Stimulated activated CD4-positive, alpha-beta T cell treated with anti-CD3 and anti-CD28 coated beads, Interleukin-2, amount 100 ng/mL, for 48 hours (primary cell): ENCODE measurements around the gene TMEM52.
"Not testable (repeated sequence)": the region's sequence is repeated elsewhere in the genome, so short reads cannot be mapped to it uniquely, and the experiment has no call there.

Experiments
- DNase-seq, 2 donors: peaks; one replicate each; pipeline ENCODE4 v3.0.0-alpha.2; 2020

TMEM52 gene

DNA sequence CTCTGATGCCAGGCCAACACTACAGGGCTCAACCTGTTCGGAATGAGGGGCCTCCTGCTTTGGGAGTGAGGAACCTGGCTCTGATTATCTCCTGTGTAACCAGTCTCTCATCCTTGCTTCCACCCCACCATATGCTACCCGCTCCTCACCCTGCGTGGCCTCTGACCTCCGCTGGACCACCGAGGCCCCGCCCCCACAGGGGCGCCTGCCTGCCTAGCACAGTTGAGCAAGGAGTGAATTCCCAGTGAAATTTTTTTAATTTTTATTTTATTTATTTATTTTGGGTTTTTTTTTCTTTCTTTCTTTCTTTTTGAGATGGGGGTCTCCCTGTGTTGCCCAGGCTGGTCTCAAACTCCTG is 26.3 kb downstream of the TMEM52 start:
- DNase-seq, result no peak

DNA sequence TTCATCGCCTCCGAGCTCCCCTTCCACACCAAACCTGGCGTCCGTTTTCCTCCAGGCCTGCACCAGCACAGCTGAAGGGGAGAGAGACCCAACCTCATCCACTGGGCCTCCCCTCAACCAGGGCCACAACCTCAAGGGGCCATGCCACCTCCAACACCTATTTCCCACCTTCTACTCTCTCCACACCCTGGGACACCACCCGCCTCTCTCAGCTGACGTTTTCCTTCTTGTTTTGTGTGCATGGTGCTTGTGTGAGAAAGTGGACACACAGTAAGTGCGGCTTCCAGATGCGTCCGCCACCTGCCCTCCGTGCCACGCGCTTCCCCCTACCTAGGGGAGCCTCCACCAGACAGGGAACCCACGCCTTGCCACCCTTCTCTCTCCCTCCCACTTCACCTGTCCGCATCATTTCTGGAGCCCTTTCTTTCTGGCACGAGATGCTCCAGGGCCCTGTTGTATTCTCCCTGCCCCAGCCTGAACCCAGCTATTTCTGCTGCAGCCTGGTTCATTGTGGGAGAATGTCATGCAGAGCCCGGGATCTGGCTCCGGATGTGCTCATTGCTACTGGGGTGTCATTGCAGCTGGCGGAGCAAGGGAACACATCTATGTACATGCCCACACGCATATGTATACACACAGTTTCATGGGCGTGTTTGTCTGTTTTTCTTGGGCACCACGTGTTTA is 26.9 kb downstream of the TMEM52 start:
- DNase-seq, result no peak

DNA sequence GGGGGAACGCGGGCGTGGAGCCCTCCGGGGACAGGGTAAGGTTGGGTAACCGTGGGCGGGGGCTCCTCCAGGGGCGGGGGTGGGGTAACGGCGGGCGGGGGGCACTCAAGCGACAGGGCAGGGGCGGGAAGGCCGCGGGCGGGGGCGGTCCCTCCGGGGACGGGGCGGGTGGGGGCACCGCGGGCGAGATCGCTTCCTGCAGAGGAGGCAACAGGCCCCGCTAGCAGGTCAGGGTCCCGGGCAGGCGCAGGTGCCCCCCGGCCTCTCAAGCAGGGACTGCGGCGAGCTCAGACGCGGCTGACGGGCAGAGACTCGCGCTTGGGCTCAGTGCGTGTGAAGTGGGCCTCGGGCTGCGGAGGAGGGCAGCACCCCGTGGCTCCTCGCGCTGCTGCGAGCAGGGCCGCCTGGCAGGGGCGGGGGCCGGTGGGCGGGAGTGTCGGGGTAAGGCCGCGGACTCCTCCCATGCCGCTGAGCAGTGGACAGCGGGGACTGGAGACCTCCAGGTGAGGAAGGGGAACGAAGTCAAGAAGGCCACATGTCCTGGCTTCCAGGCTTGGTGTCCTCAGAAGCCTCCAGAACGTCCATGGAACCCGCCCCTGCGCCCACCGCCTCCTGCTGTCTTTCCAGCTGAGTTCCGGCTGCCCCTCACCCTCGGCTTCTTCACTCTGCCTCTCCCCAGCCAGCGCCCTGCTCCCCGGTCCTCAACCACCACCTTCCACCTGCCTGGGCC is 27.6 kb downstream of the TMEM52 start:
- peak; percentile 57 to 62 for DNase-seq

DNA sequence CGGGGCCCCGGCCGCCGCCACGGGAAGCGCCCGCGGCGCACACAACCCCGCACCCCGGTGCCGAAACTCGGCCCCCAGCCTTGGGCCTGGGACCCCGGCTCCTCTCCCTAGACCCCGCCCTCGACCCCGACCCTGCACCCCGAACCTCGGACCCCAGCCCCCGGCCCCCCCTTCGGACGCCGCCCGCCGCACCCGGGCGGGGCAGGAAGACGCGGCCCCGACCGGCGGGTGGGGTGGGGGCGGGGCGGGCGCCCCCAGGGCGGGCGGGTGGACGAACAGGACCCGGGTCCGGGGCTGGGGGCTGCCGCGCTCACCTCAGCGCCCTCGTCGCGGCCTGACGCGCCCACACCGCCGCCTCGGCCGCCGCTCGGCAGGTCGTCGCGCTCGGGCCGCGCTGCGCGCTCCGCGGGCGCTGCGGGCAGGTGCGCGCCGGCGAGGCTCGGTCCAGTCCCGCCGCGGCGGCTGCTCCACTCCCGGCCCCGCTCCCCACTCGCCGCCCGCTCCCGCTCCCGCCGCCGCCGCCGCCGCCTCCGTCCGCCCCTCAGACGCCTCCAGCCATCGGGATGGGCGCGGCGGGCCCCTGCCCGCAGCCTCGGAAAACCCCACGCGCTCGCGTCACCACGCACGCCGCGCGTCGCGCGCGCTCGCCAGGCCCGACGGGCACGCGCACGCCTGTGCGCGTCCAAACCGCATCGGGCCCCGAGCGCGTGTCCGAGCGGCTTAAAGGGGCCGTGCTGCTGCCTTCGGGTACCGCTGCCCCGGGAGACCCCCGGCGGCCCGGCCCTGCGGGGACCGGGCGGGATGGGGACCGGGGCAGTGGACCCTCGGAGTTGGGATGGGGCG is 28.4 kb downstream of the TMEM52 start, which contains the start of gene GNB1:
Gene GNB1, minus strand, starts transcription at position 582 of the 843 bp plus-strand sequence. CDS start 65,634 bp downstream, outside the sequence.
- DNase-seq, result peak; percentile 83 to 89

DNA sequence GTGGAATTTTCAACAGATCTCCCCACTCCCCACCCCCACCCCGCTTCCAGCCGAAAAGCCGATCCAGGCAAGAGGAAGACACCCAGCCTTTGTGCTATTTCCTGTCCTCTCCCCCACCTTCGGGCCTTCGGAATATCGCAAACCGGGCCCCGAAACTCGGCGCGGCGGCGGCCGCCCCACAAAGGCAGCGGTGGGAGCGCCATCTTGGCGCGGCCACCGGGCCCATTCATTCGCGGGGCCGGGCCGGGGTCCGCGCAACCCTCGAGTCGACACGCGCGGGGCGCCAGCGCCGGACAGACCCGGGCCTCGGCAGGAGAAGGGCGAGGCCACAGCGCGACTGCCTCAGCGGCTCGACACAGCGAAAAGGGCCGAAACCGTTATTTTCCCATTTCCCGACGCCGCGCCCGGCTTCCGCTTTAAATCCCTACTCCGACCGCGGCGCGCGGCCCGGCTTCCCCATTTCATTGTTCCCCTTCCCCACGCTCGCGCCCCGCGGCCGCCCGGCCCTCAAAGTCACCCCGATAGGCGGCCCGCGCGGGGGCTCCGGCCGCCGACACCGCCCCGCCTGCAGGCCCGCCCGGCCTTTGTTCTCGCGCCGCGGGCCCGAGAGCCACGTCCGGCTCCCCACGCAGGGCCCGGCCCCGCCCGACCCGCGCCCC is 29.1 kb downstream of the TMEM52 start:
- peak; percentile 21 to 38 for DNase-seq

DNA sequence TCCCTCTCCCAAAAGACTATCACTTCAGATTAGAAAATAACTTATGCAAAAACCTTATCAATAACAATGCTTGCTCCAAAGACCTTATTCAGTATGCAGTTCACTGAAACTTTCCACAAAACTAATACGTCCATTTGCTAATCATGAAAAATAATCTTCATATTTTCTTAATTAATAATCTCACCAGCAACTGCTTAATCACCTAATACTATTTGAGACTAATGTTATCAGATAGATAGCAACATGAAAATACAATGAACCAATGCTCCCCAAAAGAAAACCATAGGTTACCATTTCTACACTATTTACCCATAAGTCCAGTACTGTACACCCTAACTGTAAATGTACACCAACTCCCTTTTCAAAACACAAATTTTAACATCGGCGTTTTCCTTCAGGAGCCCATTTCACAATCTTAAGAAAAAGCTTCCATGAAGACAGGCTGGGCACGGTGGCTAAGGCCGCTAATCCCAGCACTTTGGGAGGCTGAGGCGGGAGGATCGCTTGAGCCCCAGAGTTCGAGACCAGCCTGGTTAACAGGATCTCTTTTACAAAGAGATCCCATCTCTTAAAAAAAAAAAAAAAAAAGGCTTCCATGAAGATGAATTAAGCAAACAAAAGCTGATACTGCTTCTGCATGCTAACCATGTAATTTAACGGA is 29.9 kb downstream of the TMEM52 start:
- no peak for DNase-seq

DNA sequence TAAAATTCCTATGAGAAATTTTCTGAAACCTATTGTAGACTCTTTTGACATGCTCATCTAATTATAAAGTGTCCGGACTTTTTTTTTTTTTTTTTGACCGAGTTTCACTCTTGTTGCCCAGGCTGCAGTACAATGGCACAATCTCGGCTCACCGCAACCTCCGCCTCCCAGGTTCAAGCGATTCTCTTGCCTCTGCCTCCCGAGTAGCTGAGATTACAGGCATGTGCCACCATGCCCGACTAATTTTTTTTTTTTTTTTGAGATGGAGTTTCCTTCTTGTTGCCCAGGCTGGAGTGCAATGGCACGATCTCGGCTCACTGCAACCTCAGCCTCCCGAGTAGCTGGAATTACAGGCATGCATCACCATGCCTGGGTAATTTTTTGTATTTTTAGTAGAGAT is 35.2 kb downstream of the TMEM52 start:
- not testable (repeated sequence) for DNase-seq

DNA sequence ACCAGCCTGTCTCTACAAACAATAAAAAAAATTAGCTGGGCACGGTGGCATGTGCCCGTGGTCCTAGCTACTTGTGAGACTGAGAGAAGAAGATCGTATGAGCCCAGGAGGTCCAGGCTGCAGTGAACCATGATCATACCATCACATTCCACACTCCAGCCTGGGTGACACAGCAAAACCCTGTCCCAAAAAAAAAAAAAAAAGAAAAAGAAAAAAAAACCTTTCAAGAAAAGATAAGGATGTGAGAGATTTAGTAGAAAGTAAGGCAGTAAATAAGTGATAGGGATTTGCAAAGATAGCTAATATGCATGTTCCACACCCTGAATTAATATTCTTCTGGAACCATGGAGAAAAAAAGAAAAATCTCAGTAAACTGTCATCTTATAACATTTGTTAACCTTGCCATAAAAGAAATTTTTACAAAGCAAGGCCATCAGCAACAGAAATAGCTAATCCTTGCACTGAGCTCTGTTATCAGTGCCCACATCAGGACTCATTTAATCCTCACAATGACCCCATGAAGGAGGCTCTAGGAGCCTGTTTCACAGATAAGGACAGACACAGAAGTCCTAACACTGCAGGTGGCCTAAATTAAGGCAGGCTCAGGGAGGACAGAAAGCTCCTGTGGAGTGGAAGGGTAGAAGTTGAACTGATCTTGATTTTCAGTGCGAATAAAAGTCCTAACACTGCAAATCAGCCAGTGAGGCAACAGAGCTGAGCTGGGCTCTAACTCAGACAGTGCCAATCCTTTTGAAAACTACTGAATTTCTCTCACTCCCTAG is 35.8 kb downstream of the TMEM52 start:
- DNase-seq, result no peak

DNA sequence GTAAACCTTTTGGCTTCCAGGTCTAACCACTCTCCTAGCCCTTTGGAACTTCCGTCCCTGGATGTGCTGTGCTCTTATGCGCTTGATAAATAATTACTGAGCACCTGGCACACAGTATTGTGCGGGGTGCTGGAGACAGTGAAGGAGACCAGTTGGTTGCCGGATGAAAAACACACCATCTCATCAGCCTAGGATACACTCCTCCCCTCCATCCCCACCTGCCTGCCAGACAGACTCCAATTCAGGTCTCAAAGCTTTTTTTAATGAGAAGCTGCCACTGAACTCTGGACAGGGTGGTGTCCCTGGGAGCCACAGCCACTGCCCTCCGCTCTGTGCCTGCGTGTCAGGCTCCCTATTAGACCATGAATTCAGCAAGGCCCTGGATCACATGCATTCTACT is 37.4 kb downstream of the TMEM52 start:
- no peak for DNase-seq

DNA sequence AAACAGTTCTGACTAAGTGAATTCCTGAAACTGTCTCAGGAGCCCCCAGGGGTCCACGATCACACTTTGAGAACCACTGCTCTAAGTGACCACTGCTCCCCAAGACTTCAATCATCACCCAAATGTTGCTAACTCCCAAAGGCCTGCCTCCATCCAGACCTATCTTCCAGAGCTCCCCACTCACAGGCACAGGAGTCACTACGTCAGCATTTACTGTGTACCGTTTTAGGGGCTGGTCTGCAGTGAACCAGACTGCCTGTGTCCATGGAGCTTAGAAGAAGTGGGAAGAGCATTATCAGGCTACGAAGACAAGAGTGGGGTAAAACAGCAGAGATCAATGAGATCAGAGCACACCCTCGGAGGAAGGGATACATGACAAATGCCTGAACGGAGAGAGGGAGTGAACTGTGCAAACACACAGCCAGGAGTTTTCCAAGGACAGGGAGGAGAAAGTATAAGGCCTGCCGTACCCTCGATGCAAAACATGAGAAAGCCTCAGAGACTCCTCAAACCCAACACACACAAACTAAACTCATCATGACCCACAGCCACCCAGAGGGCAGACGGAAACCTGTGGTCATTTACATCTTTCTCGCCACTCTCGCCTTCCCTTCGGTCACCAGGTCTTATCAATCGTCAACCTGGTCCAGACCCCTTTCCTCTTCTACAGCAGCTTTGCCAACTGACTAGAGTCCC is 38.3 kb downstream of the TMEM52 start:
- no peak for DNase-seq

DNA sequence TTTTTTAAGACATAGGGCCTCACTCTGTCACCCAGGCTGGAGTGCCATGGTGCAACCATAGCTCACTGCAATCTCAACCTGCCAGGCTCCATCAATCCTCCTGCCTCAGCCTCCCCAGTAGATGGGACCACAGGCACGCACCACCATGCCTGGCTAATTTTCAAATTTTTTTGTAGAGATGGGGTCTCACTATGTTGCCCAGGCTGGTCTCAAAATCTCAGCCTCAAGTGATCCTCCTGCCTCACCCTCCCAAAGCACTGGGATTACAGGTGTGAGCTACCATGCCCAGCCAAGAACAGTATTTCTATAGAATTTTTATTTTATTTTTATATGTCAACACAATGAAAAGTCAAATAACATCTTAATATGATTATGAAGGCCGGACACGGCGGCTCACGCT is 39.1 kb downstream of the TMEM52 start:
- no peak for DNase-seq

DNA sequence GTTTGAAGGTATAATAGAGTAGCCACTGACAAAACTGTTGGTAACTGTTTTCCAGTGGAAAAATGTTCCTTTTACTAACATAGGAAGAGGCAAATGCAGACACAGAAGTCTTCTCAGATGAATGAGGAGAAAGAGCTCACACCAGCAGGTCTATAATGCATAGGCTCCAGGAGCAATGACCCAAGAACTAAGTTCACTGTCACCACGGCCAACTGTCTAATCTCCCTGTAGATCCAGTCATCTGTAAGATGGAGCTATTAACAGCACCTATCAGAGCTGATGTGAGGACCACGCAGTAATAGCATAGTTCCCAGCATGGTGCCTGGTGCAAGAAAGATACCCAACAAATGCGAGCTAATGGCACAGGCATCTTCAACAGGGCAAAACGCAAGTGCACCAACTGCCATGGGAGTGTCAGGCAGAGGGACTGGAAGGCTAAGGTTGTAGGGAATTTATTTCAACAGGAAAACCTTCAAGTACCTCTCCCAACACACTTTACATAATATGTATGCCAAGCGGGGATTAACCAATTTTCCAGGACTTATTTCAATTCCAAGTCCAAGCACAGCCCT is 41.1 kb downstream of the TMEM52 start:
- no peak for DNase-seq

DNA sequence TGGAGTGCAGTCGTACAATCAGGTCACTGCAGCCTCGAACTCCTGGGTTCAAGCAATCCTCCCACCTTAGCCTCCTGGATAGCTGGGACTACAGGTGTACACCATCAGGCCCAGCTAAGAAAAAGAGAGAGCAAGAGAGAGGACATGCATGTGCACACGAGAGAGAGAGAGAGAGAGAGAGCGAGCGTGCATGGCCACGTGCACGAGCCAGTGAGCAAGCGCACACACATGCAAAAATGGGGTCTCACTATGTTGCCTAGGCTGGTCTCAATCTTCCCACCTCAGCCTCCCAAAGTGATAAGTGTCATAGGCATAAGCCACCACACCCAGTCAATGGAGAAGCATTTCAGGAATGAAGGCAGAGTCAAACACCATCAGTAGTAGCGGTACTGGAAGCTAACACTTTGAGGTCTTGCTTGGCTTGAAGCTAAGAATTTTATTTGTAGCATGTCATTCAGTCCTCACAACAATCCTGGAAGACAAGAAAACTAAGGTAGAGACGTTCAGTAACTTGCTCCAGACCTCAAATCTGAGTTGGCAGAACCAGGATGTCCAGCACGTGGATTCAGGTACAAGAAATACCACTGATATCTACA is 42.6 kb downstream of the TMEM52 start:
- no peak for DNase-seq

DNA sequence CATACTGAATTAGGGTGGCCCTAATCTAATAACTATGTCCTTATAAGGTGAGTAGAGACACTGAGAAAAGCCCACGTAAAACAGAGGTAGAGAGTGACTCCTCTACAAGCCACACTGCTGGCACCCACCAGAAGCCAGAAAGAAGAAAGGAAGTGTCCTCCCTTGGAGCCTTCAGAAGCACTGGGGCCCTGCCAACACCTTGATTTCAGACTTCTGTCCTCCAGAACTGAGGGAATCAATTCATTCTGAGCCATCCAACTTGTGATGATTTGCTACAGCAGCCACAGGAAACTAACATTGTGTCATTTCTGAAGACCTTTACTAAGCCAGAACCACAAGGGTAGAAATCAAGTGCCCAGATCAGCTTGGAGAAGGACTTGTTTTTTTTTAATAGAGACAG is 43.1 kb downstream of the TMEM52 start:
- DNase-seq, result peak in 1 of 2 donors; percentile 26

DNA sequence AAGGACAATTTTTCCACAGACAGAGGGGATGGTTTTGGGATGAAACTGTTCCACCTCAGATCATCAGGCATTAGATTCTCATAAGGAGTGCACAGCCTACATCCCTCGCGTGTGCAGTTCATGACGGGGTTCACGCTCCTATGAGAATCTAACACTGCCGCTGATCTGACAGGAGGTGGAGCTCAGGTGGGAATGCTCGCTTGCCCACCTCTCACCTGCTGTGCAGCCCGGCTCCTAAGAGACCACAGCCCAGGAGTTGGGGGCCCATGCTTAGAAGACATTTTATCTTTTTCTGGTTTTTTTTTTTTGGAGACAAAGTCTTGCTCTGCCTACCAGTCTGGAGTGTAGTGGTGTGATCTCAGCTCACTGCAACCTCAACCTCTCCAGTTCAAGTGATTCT is 44.2 kb downstream of the TMEM52 start:
- no peak for DNase-seq

DNA sequence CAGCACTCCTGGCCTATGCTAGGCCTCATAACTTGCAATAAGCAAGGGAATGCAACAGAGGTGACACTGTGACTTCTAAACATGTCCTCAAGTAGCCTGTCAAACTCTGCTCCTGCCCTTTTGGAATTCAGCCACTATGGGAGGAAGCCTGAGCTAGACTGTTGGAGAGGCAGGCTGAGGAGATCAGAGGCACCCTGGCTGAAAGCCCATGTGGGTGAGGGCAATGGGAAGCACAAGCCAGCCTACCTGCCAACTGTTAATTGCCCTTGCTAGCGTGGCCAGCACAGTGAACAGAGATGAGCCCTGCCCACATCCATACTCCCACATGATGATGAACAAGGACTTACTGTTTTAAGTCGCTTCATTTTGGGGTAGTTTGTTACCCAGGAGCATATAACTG is 45.9 kb downstream of the TMEM52 start:
- DNase-seq, result no peak

DNA sequence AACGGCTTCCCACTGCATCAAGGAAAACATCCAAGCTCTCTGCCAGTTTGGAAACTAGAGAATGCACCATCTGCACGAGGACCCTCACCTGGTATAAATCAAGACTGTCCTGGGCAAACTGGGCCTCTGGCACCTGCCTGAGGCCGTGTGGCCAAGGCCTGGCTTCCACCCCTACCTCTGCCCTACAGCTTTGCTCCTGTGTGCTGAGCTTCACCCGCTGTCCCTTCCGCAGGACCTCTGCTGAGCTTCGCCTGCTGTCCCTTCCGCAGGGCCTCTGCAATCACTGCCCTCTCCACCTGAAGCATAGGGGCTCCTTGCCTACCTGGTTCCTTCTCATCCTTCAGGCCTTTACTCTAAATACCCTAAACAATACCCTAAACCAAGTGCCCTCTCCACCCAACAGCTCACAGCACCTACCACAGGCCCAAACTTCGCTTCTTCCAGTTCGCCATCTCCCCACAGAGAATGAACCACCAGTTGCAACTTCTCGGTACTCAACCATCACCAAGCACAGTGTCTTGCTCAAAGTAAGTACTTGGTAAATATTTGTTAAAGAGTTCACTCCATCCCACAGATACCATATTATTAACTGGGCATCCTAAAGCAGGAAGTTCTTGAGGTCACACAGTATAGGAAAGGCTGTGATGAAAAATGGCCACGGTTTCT is 46.6 kb downstream of the TMEM52 start:
- DNase-seq, result no peak

DNA sequence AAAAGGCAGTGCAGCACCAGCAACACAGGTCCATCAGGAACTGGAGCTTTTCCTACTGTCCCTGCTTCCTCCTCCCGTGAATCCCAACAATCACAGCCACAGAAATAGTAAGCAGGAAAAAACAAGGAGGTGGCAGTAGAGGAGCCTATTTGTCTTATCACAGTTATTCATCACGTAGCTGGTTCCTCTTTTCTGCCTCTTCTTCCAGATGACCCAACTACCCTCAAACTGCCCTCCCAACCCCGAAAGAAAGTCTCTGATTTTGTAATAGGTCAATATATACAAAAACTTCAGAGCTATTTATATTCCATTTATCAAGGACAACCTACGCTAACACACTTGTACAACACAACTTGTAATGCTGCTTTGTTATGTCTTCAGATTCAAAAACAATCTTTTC is 49.6 kb downstream of the TMEM52 start:
- no peak for DNase-seq
